Neural progenitor cell (in vitro differentiated cells): ENCODE data around the gene PLD6.

Source experiments
- EZH2 ChIP-seq: fragments of 200-600 bp; sonication (generic); IDR thresholded peaks from 2 replicates; pipeline ENCODE4 v1.6.1; 2017; ENCODE audit warnings: antibody characterized with exemption, mild to moderate bottlenecking, moderate library complexity
- TF ChIP-seq, protein P1 (sequence below): fragments of 200-600 bp; sonication (generic); IDR thresholded peaks from 2 replicates; pipeline ENCODE4 v1.5.1; 2017; ENCODE audit warnings: antibody characterized with exemption, mild to moderate bottlenecking

DNA sequence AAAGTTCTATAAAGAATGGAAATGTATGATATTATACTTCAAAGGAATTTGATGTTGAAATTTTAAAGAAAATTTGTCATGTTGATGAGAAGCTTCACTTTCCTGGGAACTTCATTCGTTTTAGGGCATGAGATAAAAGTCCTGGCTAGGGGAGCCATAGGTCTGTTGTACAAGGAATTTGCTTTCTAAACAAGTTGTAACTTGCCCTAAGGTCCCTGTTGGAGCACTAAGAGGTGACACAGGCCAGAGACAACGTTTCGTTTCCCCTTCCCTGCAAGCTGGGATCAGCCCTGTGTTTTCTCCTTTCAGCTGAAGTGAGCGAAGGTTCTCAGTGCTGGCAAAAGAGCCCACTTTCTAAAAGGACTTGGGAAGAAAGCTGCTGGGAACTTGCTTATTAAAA, 16.6 kb downstream of the PLD6 start:
- no peak for TF ChIP-seq EZH2
- TF ChIP-seq, protein P1, sequence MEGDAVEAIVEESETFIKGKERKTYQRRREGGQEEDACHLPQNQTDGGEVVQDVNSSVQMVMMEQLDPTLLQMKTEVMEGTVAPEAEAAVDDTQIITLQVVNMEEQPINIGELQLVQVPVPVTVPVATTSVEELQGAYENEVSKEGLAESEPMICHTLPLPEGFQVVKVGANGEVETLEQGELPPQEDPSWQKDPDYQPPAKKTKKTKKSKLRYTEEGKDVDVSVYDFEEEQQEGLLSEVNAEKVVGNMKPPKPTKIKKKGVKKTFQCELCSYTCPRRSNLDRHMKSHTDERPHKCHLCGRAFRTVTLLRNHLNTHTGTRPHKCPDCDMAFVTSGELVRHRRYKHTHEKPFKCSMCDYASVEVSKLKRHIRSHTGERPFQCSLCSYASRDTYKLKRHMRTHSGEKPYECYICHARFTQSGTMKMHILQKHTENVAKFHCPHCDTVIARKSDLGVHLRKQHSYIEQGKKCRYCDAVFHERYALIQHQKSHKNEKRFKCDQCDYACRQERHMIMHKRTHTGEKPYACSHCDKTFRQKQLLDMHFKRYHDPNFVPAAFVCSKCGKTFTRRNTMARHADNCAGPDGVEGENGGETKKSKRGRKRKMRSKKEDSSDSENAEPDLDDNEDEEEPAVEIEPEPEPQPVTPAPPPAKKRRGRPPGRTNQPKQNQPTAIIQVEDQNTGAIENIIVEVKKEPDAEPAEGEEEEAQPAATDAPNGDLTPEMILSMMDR: no peak
